Endothelial cell of umbilical vein (primary cell): Measurements from ENCODE around the gene PDCD6IP. TPM values are rescaled to one million over a fixed set of nuclear protein-coding genes. Genes with fewer than 3 reads are reported as not detected.

Source experiments
- BruUV-seq: library from RNA; stranded (reverse); fragments of 400-500 nt; replicated peaks from 2 replicates; lab custom pipeline; 2021; lab: Mats Ljungman, UMichigan
- CTCF ChIA-PET: fragments of 300-600, 350-600 bp; sonication (Branson Sonifier 250); formaldehyde crosslinking; loops from one replicate; lab custom pipeline; 2021; ENCODE audit warnings: antibody characterized with exemption, inconsistent platforms; lab: Charles Lee
- POLR2A ChIA-PET: fragments of 300-600, 350-600 bp; sonication (Branson Sonifier 250); formaldehyde crosslinking; loops from one replicate; lab custom pipeline; 2021; ENCODE audit warnings: antibody characterized with exemption, inconsistent platforms; lab: Charles Lee
- DNase-seq: peaks from one replicate; pipeline ENCODE4 v3.0.0-alpha.2; 2011; ENCODE audit warnings: low read depth, low spot score
- FAIRE-seq: peaks from 2 replicates; lab custom pipeline; 2011; peaks lifted over from hg19 to GRCh38; lab: Jason Lieb, UNC
- H2AFZ ChIP-seq: 2 replicates; pipeline ENCODE4 v1.6.0; 2012; ENCODE audit warnings: low read depth, low read length, control low read depth, inconsistent platforms
- H3K27ac ChIP-seq: 2 replicates; pipeline ENCODE4 v1.5.1; 2011; ENCODE audit warnings: low read depth, mild to moderate bottlenecking, control low read depth, low read length, moderate library complexity; ENCODE audit not compliant: insufficient read depth
- H3K27me3 ChIP-seq, 2 experiments: 2 replicates each; pipeline versions ENCODE4 v1.6.0 to v1.6.1; 2011; ENCODE audit warnings: low read length in 2 of 2, mixed read lengths in 1 of 2; ENCODE audit not compliant: control insufficient read depth in 2 of 2, insufficient read depth in 2 of 2
- H3K36me3 ChIP-seq, 2 experiments: 2 replicates in 1 of 2; 3 replicates in 1 of 2; pipeline ENCODE4 v1.5.1; 2011; ENCODE audit warnings: low read length in 2 of 2, mild to moderate bottlenecking in 1 of 2, moderate library complexity in 1 of 2; ENCODE audit not compliant: control insufficient read depth in 2 of 2, insufficient read depth in 2 of 2; ENCODE audit errors: extremely low read depth in 1 of 2
- H3K4me1 ChIP-seq: 3 replicates; pipeline ENCODE4 v1.5.1; 2011; ENCODE audit warnings: mild to moderate bottlenecking, low read length; ENCODE audit not compliant: control insufficient read depth, insufficient read depth; ENCODE audit errors: extremely low read depth
- H3K4me2 ChIP-seq: 2 replicates; pipeline ENCODE4 v1.6.1; 2011; ENCODE audit warnings: low read length, control low read depth, mixed read lengths; ENCODE audit not compliant: insufficient read depth
- H3K4me3 ChIP-seq, 3 experiments: fragments of 200-600 bp in 1 of 3; sonication (generic), shearing (Covaris generic) in 1 of 3; replicated peaks in 1 of 3; 2 replicates each; pipeline ENCODE4 v1.5.1; 2011 to 2016; ENCODE audit warnings: control low read depth in 3 of 3, low read length in 3 of 3, mild to moderate bottlenecking in 2 of 3, inconsistent platforms in 1 of 3, low read depth in 1 of 3, moderate library complexity in 1 of 3; ENCODE audit not compliant: insufficient read depth in 1 of 3
- H3K79me2 ChIP-seq: 2 replicates; pipeline ENCODE4 v1.6.0; 2012; ENCODE audit warnings: low read length, inconsistent platforms; ENCODE audit not compliant: control insufficient read depth, insufficient read depth
- H3K9ac ChIP-seq: replicated peaks from 2 replicates; pipeline ENCODE3; 2011; ENCODE audit warnings: low read length, control low read depth; ENCODE audit not compliant: insufficient read depth; ENCODE audit errors: extremely low read depth
- H3K9me1 ChIP-seq: replicated peaks from 3 replicates; pipeline ENCODE4 v1.6.0; 2011; ENCODE audit warnings: mild to moderate bottlenecking, low read length; ENCODE audit not compliant: control insufficient read depth, insufficient read depth; ENCODE audit errors: extremely low read depth
- H3K9me3 ChIP-seq: replicated peaks from 2 replicates; pipeline ENCODE4 v1.5.1; 2012; ENCODE audit warnings: low read length, inconsistent platforms; ENCODE audit not compliant: control insufficient read depth, insufficient read depth
- H4K20me1 ChIP-seq: replicated peaks from 2 replicates; pipeline ENCODE3; 2011; ENCODE audit warnings: mild to moderate bottlenecking, low read length; ENCODE audit not compliant: control insufficient read depth, insufficient read depth; ENCODE audit errors: extremely low read depth
- EZH2 ChIP-seq: IDR thresholded peaks from 2 replicates; pipeline ENCODE4 v1.6.1; 2012; ENCODE audit warnings: borderline replicate concordance, low read depth, mild to moderate bottlenecking, moderate library complexity, low read length, inconsistent platforms; ENCODE audit not compliant: severe bottlenecking
- FOS ChIP-seq: IDR thresholded peaks from 2 replicates; pipeline ENCODE4 v1.6.1; 2011; ENCODE audit warnings: mild to moderate bottlenecking, low read length, moderate library complexity, borderline replicate concordance; ENCODE audit not compliant: insufficient read depth
- GATA2 ChIP-seq: IDR thresholded peaks from 2 replicates; pipeline ENCODE4 v1.7.0; 2011; ENCODE audit warnings: low read depth, mild to moderate bottlenecking, moderate library complexity, mixed read lengths, low read length; ENCODE audit not compliant: insufficient read length, insufficient read depth
- JUN ChIP-seq: IDR thresholded peaks from 2 replicates; pipeline ENCODE4 v1.6.1; 2011; ENCODE audit warnings: borderline replicate concordance, low read depth; ENCODE audit not compliant: insufficient read length, insufficient read depth
- MYC ChIP-seq: IDR thresholded peaks from one replicate; pipeline ENCODE4 v1.6.1; 2011; ENCODE audit warnings: mild to moderate bottlenecking, low read depth, low read length
- POLR2A ChIP-seq: IDR thresholded peaks from 2 replicates; pipeline ENCODE4 v1.6.1; 2012; ENCODE audit warnings: low read depth, mild to moderate bottlenecking, control low read depth, low read length
- POLR2AphosphoS5 ChIP-seq: IDR thresholded peaks from 2 replicates; pipeline ENCODE4 v1.6.1; 2012; ENCODE audit warnings: low read depth, mild to moderate bottlenecking, control low read depth, low read length, moderate library complexity; ENCODE audit not compliant: insufficient read depth
- dilution Hi-C: fragments of 300-500 bp; cut with MboI; formaldehyde crosslinking; loops from one replicate; pipeline ENCODE4 v1.15.0; 2019; ENCODE audit warnings: low sequenced_read_pairs; ENCODE audit not compliant: extremely low pct_ligation_motif_present
- intact Hi-C: fragments of 100-400 bp; cut with micrococcal nuclease; formaldehyde crosslinking; loops from one replicate; pipeline ENCODE4 v1.10.0; 2022
- polyA plus RNA-seq, 4 experiments: library from polyadenylated mRNA; depleted of rRNA in 3 of 4; stranded (reverse) in 3 of 4; unstranded in 1 of 4; fragments of >200 nt; gene quantifications; 2 replicates each; pipeline versions ENCODE4 v1.2.1 to v1.2.3, GENCODE V29; 2011 to 2012; ENCODE audit warnings: missing spikeins in 1 of 4
- total RNA-seq: library from RNA; stranded (reverse); gene quantifications from 2 replicates; pipeline ENCODE4 v1.2.3, GENCODE V29; 2021
- TF ChIP-seq, protein P1 (sequence below): IDR thresholded peaks from 2 replicates; pipeline ENCODE4 v1.6.1; 2011; ENCODE audit not compliant: insufficient read depth, insufficient read length
- TF ChIP-seq, protein P2 (sequence below), 2 donors: IDR thresholded peaks; 1 replicate in 1 of 2; 2 replicates in 1 of 2; pipeline ENCODE4 v1.5.1; 2011; ENCODE audit warnings: low read length in 2 of 2, mild to moderate bottlenecking in 2 of 2, moderate library complexity in 2 of 2, control low read depth in 1 of 2, inconsistent platforms in 1 of 2, low read depth in 1 of 2; ENCODE audit not compliant: insufficient read depth in 1 of 2; ENCODE audit errors: extremely low read depth in 1 of 2

Gene PDCD6IP
- total and polyA plus RNA-seq, 2 donors (not counting 3 experiments of a cell fraction or from before 2014, with no cell fraction given) = 106 to 265 TPM

DNA sequence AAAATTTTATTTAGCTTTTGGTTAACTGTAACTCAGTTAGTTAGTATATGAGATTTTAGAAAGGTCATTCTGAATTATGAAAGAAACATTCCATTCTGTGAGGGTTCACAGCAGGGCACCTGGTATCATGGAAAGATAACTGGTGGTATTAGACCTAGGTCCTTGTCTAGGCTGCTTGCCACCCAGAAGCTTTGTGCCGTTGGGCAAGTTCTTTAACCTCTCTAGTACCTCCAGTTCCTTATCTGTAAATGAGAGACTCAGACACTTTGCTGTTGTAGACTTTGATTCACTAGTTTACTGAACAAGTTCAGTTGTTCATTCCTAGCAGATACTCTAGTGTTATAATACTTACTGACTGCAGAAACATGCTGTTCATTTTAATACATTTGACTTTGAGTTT is 25.4 kb downstream of the PDCD6IP start:
- H4K20me1 ChIP-seq = peaks cover 8% of the 10 kb centered on the region
- intact Hi-C loops (no loop called here), dilution Hi-C loops (no loop called here)
- H3K4me3 ChIP-seq = no peak overlapping the region
- no peaks in the 10 kb centered on the region for H3K9me3 ChIP-seq
- H3K27me3 ChIP-seq = no peaks in the 10 kb centered on the region
- H3K9me1 ChIP-seq = no peaks in the 10 kb centered on the region
- H3K27ac ChIP-seq = no peak overlapping the region
- no peak for FAIRE-seq
- POLR2A ChIA-PET = no interaction called here
- no peak overlapping the region for H3K4me2 ChIP-seq
- no peak for TF ChIP-seq MYC
- no peak for TF ChIP-seq FOS
- no TSS peak for BruUV-seq
- H3K36me3 ChIP-seq = peaks cover 3 to 15% of the 10 kb centered on the region in 2 experiments
- CTCF ChIA-PET = interaction anchor here (1.1 kb wide), 1 partner anchor 36 kb away, joined by 4 read pairs; no protein-coding TSS in a partner anchor
- H2AFZ ChIP-seq = no peak overlapping the region
- no peak overlapping the region for H3K9ac ChIP-seq
- no peak for DNase-seq
- H3K79me2 ChIP-seq = peaks cover 39% of the 10 kb centered on the region
- H3K4me1 ChIP-seq = peaks cover 5% of the 10 kb centered on the region

DNA sequence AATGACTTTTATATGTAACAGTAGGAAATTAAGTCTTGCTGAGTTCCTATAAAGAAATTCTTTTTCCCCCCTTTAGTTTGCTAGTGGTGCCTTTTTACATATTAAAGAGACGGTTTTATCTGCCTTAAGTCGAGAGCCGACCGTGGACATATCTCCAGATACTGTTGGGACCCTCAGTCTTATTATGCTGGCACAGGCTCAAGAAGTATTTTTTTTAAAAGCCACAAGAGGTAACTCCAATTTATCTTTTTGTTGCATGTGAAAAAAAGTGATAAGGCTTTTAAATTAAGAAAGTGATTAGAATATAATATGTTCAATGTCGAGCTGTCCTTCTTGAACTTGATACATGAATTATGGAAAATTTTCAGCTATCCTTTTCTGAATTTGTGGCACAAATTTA is 26.7 kb downstream of the PDCD6IP start:
- intact Hi-C loops = no loop called here
- Histone ChIP-seq H4K20me1 (peaks cover 8% of the 10 kb centered on the region), H2AFZ (no peak overlapping the region), H3K9me3 (no peaks in the 10 kb centered on the region), H3K4me1 (peaks cover 5% of the 10 kb centered on the region), H3K79me2 (peaks cover 28% of the 10 kb centered on the region), H3K4me3 (no peak overlapping the region), H3K27me3 (no peaks in the 10 kb centered on the region), H3K27ac (no peak overlapping the region), H3K4me2 (no peak overlapping the region), H3K36me3 (peaks cover 3 to 17% of the 10 kb centered on the region in 2 experiments), H3K9ac (no peak overlapping the region), H3K9me1 (no peaks in the 10 kb centered on the region)
- FAIRE-seq = no peak
- dilution Hi-C loops = no loop called here
- TF ChIP-seq JUN (no peak), POLR2A (no peak), FOS (no peak), EZH2 (no peak), POLR2AphosphoS5 (no peak), MYC (no peak), GATA2 (no peak)
- TF ChIP-seq, protein P1, sequence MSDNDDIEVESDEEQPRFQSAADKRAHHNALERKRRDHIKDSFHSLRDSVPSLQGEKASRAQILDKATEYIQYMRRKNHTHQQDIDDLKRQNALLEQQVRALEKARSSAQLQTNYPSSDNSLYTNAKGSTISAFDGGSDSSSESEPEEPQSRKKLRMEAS = no peak
- TF ChIP-seq, protein P2, sequence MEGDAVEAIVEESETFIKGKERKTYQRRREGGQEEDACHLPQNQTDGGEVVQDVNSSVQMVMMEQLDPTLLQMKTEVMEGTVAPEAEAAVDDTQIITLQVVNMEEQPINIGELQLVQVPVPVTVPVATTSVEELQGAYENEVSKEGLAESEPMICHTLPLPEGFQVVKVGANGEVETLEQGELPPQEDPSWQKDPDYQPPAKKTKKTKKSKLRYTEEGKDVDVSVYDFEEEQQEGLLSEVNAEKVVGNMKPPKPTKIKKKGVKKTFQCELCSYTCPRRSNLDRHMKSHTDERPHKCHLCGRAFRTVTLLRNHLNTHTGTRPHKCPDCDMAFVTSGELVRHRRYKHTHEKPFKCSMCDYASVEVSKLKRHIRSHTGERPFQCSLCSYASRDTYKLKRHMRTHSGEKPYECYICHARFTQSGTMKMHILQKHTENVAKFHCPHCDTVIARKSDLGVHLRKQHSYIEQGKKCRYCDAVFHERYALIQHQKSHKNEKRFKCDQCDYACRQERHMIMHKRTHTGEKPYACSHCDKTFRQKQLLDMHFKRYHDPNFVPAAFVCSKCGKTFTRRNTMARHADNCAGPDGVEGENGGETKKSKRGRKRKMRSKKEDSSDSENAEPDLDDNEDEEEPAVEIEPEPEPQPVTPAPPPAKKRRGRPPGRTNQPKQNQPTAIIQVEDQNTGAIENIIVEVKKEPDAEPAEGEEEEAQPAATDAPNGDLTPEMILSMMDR (IDR thresholded peaks at IDR 0.05; ENCODE audit: extremely low read depth in 1 of 2, insufficient read depth in 1 of 2, low read depth in 1 of 2, low read length in 2 of 2) = no peak
- no peak for DNase-seq
- ChIA-PET POLR2A (no interaction called here), CTCF (interaction anchor here (1.1 kb wide), 1 partner anchor 38 kb away, joined by 3 read pairs; no protein-coding TSS in a partner anchor)
- BruUV-seq = no TSS peak
